Measurements from ENCODE around the gene C1QTNF8. TPM values are rescaled to one million over a fixed set of nuclear protein-coding genes. Genes with fewer than 3 reads are reported as not detected.

C1QTNF8 gene
- polyA plus RNA-seq, 1 donor (not counting 4 experiments of a cell fraction or from before 2014, with no cell fraction given): not detected

- no peak for FAIRE-seq
- Histone ChIP-seq H3K9me3 (ENCODE audit: control insufficient read depth, low read depth, low read length) (no peaks in the 10 kb centered on the region), H3K27ac (ENCODE audit: control insufficient read depth, insufficient read depth, low read length) (no peak overlapping the region), H3K36me3 (ENCODE audit: control insufficient read depth in 2 of 2, extremely low read depth in 1 of 2, insufficient read depth in 2 of 2, low read length in 2 of 2) (no peaks in the 10 kb centered on the region), H3K9ac (ENCODE audit: control insufficient read depth, extremely low read depth, insufficient read depth, low read length) (no peak overlapping the region), H3K4me1 (ENCODE audit: control insufficient read depth, extremely low read depth, insufficient read depth, low read length) (no peaks in the 10 kb centered on the region), H4K20me1 (ENCODE audit: control insufficient read depth, extremely low read depth, insufficient read depth, low read length) (no peaks in the 10 kb centered on the region), H3K4me2 (ENCODE audit: control insufficient read depth, extremely low read depth, insufficient read depth, low read depth, low read length) (no peak overlapping the region), H3K79me2 (ENCODE audit: control insufficient read depth, insufficient read depth, low read length) (no peaks in the 10 kb centered on the region), H3K9me1 (ENCODE audit: control insufficient read depth, extremely low read depth, insufficient read depth, low read length) (no peaks in the 10 kb centered on the region), H2AFZ (ENCODE audit: control insufficient read depth, low read length) (no peak overlapping the region), H3K4me3 (ENCODE audit: control insufficient read depth in 2 of 3, extremely low read depth in 1 of 3, insufficient read depth in 2 of 3, low read depth in 1 of 3, low read length in 3 of 3) (no peak overlapping the region), H3K27me3 (ENCODE audit: control insufficient read depth, extremely low read depth, insufficient read depth, low read length) (peaks cover 4% of the 10 kb centered on the region)
- no peak for DNase-seq (ENCODE audit: low read depth, low spot score)
- no peak for TF ChIP-seq EZH2 (IDR thresholded peaks at IDR 0.05; ENCODE audit: low read length)
- TF ChIP-seq CTCF (optimal IDR thresholded peaks at IDR 0.05 in 1 of 3, IDR thresholded peaks at IDR 0.05 in 1 of 3, conservative IDR thresholded peaks at IDR 0.05 in 1 of 3; ENCODE audit: extremely low read depth in 1 of 3, insufficient read depth in 2 of 3, low read length in 3 of 3): no peak
- dilution Hi-C loops (cut with MboI; ENCODE audit: extremely low pct_ligation_motif_present, low sequenced_read_pairs): no loop called here
These were observed 42.9 kb downstream of the C1QTNF8 start for GRCh38 chr16:1053121-1053521.

GRCh38 chr16:1052721-1053120 is 43.3 kb downstream of the C1QTNF8 start:
- Histone ChIP-seq H3K9me1 (ENCODE audit: control insufficient read depth, extremely low read depth, insufficient read depth, low read length) (no peaks in the 10 kb centered on the region), H2AFZ (ENCODE audit: control insufficient read depth, low read length) (no peak overlapping the region), H3K9ac (ENCODE audit: control insufficient read depth, extremely low read depth, insufficient read depth, low read length) (no peak overlapping the region), H3K27me3 (ENCODE audit: control insufficient read depth, extremely low read depth, insufficient read depth, low read length) (peaks cover 4% of the 10 kb centered on the region), H4K20me1 (ENCODE audit: control insufficient read depth, extremely low read depth, insufficient read depth, low read length) (no peaks in the 10 kb centered on the region), H3K4me3 (ENCODE audit: control insufficient read depth in 2 of 3, extremely low read depth in 1 of 3, insufficient read depth in 2 of 3, low read depth in 1 of 3, low read length in 3 of 3) (no peak overlapping the region), H3K9me3 (ENCODE audit: control insufficient read depth, low read depth, low read length) (no peaks in the 10 kb centered on the region), H3K4me2 (ENCODE audit: control insufficient read depth, extremely low read depth, insufficient read depth, low read depth, low read length) (no peak overlapping the region), H3K27ac (ENCODE audit: control insufficient read depth, insufficient read depth, low read length) (no peak overlapping the region), H3K79me2 (ENCODE audit: control insufficient read depth, insufficient read depth, low read length) (no peaks in the 10 kb centered on the region), H3K4me1 (ENCODE audit: control insufficient read depth, extremely low read depth, insufficient read depth, low read length) (no peaks in the 10 kb centered on the region), H3K36me3 (ENCODE audit: control insufficient read depth in 2 of 2, extremely low read depth in 1 of 2, insufficient read depth in 2 of 2, low read length in 2 of 2) (no peaks in the 10 kb centered on the region)
- no peak for FAIRE-seq
- TF ChIP-seq CTCF (optimal IDR thresholded peaks at IDR 0.05 in 1 of 3, IDR thresholded peaks at IDR 0.05 in 1 of 3, conservative IDR thresholded peaks at IDR 0.05 in 1 of 3; ENCODE audit: extremely low read depth in 1 of 3, insufficient read depth in 2 of 3, low read length in 3 of 3): no peak
- no peak for TF ChIP-seq EZH2 (IDR thresholded peaks at IDR 0.05; ENCODE audit: low read length)
- DNase-seq (ENCODE audit: low read depth, low spot score): no peak
- dilution Hi-C loops (cut with MboI; ENCODE audit: extremely low pct_ligation_motif_present, low sequenced_read_pairs): no loop called here
